Endothelial cell (in vitro differentiated cells): ENCODE results near the gene TMEM30B. TPM values are rescaled to one million over a fixed set of nuclear protein-coding genes. Genes with fewer than 3 reads are reported as not detected.
A peak's percentile ranks its signal among the peaks of the same experiment; 100 is the strongest.

Experiments used
- DNase-seq: peaks from one replicate; pipeline ENCODE4 v3.0.0; 2021; ENCODE audit warnings: low spot score
- H3K27ac Mint-ChIP-seq: one replicate; pipeline ENCODE4 v1.8.0; 2021; ENCODE audit warnings: mixed read lengths, inconsistent platforms; ENCODE audit not compliant: unreplicated experiment
- H3K27me3 Mint-ChIP-seq: one replicate; pipeline ENCODE4 v1.8.0; 2021; ENCODE audit warnings: mild to moderate bottlenecking, moderate library complexity, mixed read lengths, inconsistent platforms; ENCODE audit not compliant: unreplicated experiment
- H3K36me3 Mint-ChIP-seq: one replicate; pipeline ENCODE4 v1.8.0; 2021; ENCODE audit warnings: mild to moderate bottlenecking, low read depth, mixed read lengths, inconsistent platforms; ENCODE audit not compliant: unreplicated experiment
- H3K4me1 Mint-ChIP-seq: one replicate; pipeline ENCODE4 v1.8.0; 2021; ENCODE audit warnings: mild to moderate bottlenecking, mixed read lengths, inconsistent platforms; ENCODE audit not compliant: unreplicated experiment
- H3K4me3 Mint-ChIP-seq: one replicate; pipeline ENCODE4 v1.8.0; 2021; ENCODE audit warnings: mild to moderate bottlenecking, mixed read lengths, inconsistent platforms; ENCODE audit not compliant: unreplicated experiment
- H3K9me3 Mint-ChIP-seq: one replicate; pipeline ENCODE4 v1.8.0; 2021; ENCODE audit warnings: mixed read lengths, inconsistent platforms; ENCODE audit not compliant: unreplicated experiment
- total RNA-seq: library from RNA; stranded (reverse); fragmentation: NEBNext Ultra II Directional; extraction: Animal tissue kit (Norgen Biotek cat#: 25700); gene quantifications from one replicate; pipeline ENCODE4 v1.2.1, GENCODE V29; 2021; ENCODE audit not compliant: unreplicated experiment
- TF ChIP-seq, protein P1 (sequence below): fragments of 200-600 bp; sonication (generic); IDR thresholded peaks from one replicate; pipeline ENCODE4 v1.5.0; 2021; ENCODE audit warnings: antibody characterized with exemption; ENCODE audit not compliant: unreplicated experiment

TMEM30B gene
- total RNA-seq, 1 donor from 2014 or later, result 0.15 TPM

DNA sequence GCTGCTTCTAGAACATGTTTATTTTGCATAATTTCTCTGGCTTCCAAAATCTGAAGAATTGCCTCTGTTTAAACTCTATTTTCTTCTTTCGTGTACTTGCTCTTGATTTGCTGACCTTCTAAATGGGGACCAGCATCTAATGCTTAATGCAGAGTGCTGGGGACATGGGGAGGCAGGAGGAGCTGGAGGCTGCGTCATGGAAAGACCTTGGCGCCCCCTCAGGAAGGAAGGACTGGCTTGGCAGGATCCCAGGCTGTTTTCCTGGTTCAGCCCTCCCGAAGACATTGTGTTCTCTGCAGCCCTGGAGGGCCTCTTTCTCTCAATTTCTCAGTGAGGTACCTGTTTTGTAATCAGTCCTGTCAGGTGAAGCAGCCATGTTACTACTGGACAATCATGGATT, 45.7 kb upstream of the TMEM30B start:
- peaks cover 14% of the 10 kb centered on the region for H3K36me3 Mint-ChIP-seq
- peaks cover 7% of the 10 kb centered on the region for H3K27me3 Mint-ChIP-seq
- peaks cover 34% of the 10 kb centered on the region for H3K4me1 Mint-ChIP-seq
- no peaks in the 10 kb centered on the region for H3K9me3 Mint-ChIP-seq
- TF ChIP-seq, protein P1, sequence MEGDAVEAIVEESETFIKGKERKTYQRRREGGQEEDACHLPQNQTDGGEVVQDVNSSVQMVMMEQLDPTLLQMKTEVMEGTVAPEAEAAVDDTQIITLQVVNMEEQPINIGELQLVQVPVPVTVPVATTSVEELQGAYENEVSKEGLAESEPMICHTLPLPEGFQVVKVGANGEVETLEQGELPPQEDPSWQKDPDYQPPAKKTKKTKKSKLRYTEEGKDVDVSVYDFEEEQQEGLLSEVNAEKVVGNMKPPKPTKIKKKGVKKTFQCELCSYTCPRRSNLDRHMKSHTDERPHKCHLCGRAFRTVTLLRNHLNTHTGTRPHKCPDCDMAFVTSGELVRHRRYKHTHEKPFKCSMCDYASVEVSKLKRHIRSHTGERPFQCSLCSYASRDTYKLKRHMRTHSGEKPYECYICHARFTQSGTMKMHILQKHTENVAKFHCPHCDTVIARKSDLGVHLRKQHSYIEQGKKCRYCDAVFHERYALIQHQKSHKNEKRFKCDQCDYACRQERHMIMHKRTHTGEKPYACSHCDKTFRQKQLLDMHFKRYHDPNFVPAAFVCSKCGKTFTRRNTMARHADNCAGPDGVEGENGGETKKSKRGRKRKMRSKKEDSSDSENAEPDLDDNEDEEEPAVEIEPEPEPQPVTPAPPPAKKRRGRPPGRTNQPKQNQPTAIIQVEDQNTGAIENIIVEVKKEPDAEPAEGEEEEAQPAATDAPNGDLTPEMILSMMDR, result no peak
- peak overlapping the region; percentile 87 for H3K27ac Mint-ChIP-seq
- peak overlapping the region; percentile 58 for H3K4me3 Mint-ChIP-seq
- peak; percentile 36 for DNase-seq

DNA sequence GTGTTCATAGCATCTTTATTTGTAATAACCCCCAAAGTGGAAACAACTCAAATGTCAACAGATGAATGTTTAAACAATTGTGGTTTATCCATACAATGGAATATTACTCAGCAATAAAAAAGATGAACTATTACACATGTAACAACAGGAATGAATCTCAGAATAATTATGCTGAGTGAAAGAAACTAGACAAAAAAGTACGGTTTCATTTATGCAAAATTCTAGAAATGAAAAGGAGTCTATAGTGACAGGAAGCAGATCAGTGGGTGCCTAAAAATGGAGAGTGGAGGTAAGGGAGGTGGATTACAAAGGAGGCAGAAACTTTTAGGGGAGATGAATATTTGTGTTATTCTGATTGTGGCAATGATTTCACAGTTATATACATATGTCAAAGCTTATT, 45.0 kb upstream of the TMEM30B start:
- H3K4me1 Mint-ChIP-seq, result peaks cover 32% of the 10 kb centered on the region
- peaks cover 14% of the 10 kb centered on the region for H3K36me3 Mint-ChIP-seq

DNA sequence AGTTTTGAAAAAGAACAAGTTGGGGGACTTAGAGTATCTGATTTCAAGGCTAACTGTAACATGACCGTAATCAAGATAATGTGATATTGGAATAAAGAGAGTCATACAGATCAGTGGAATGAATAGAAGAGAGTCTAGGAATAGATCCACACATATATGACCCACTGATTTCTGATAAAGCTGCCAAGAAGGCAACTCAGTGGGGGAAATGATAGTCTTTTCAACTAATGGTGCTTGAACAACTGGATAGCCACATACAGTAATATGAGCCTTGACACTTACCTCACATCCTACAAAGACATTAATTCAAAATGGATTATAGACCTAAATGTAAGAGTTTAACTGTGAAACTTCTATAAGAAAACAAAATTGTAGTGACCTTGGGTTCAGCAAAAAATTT, 44.0 kb upstream of the TMEM30B start:
- peaks cover 7% of the 10 kb centered on the region for H3K27me3 Mint-ChIP-seq
- TF ChIP-seq, protein P1, result no peak
- H3K27ac Mint-ChIP-seq, result no peak overlapping the region
- peaks cover 14% of the 10 kb centered on the region for H3K36me3 Mint-ChIP-seq
- H3K4me1 Mint-ChIP-seq, result peaks cover 36% of the 10 kb centered on the region
- no peaks in the 10 kb centered on the region for H3K9me3 Mint-ChIP-seq
- H3K4me3 Mint-ChIP-seq, result no peak overlapping the region
- no peak for DNase-seq

More for the DNA sequence above, 45.0 kb upstream of the TMEM30B start:
- no peak overlapping the region for H3K27ac Mint-ChIP-seq
- H3K4me3 Mint-ChIP-seq, result no peak overlapping the region
- H3K27me3 Mint-ChIP-seq, result peaks cover 7% of the 10 kb centered on the region
- no peak for DNase-seq
- TF ChIP-seq, protein P1, result no peak
- H3K9me3 Mint-ChIP-seq, result no peaks in the 10 kb centered on the region

DNA sequence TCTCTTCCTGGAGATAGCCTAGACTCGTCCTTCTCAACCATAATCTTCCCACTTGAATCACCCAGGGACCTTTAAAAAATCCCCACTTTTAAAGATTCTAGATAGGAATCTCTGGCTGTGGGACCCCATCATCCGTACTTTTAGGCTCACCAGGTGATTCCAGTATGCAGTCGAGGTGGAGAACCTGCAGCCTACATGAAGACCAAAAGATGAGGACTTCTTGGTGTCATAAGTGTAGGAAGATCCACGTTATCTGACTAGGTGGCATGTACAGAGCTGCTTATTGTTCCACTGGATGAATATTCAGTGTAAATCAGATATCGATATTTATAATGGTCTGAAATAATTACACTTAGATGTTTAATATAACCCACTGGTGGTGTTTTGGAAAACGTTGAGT, 42.8 kb upstream of the TMEM30B start:
- Mint-ChIP-seq H3K27ac (no peak overlapping the region), H3K36me3 (peaks cover 14% of the 10 kb centered on the region), H3K4me1 (peaks cover 30% of the 10 kb centered on the region)

DNA sequence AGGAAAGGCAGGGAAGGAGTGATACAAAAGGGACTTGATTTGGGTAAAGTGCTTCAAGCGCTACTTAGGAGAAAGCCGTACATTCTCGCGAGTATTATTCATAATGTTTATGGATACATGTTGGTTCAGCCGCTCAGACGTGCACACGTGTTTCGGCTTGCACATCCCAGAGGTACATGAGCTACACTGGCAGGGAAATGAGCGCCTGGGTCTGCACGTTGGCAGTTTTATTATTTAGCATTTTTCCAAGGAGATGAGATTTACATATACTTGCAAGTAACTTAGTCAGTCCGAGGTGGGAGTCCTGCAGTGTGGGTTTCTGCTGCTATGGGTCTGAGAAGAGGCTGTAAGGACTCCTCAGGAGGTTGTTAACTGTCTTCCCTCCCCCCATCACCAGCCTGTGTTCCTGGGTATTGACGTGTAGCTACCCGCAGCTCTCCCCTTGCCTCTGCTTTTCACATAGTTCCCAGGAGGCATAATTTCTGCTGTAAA, 41.7 kb upstream of the TMEM30B start:
- H3K9me3 Mint-ChIP-seq, result no peaks in the 10 kb centered on the region
- no peak overlapping the region for H3K27ac Mint-ChIP-seq
- TF ChIP-seq, protein P1, result no peak
- H3K27me3 Mint-ChIP-seq, result peaks cover 7% of the 10 kb centered on the region
- H3K4me1 Mint-ChIP-seq, result peaks cover 26% of the 10 kb centered on the region
- no peak for DNase-seq
- peak overlapping the region; percentile 92 for H3K4me3 Mint-ChIP-seq
- peaks cover 14% of the 10 kb centered on the region for H3K36me3 Mint-ChIP-seq

More for the DNA sequence above, 42.8 kb upstream of the TMEM30B start:
- Mint-ChIP-seq H3K9me3 (no peaks in the 10 kb centered on the region), H3K27me3 (peaks cover 7% of the 10 kb centered on the region), H3K4me3 (peak overlapping the region; percentile 74)
- DNase-seq, result no peak
- TF ChIP-seq, protein P1, result no peak
